A673 (cell line): ENCODE measurements around the gene KANSL1L. TPM values are rescaled to one million over a fixed set of nuclear protein-coding genes. Genes with fewer than 3 reads are reported as not detected.

Experiments used
- BruUV-seq: library from RNA; stranded (reverse); fragments of 400-500 nt; replicated peaks from 2 replicates; lab custom pipeline; 2021; lab: Mats Ljungman, UMichigan
- CTCF ChIA-PET: fragments of 300-600 bp; sonication (Branson Sonifier 250); formaldehyde crosslinking; loops from one replicate; lab custom pipeline; 2022; ENCODE audit warnings: antibody characterized with exemption; lab: Charles Lee
- POLR2A ChIA-PET: fragments of 300-600 bp; sonication (Branson Sonifier 250); formaldehyde crosslinking; loops from one replicate; lab custom pipeline; 2022; ENCODE audit warnings: antibody characterized with exemption; ENCODE audit not compliant: low non-redundant PET; lab: Charles Lee
- DNase-seq: peaks from one replicate; pipeline ENCODE4 v3.0.0-alpha.2; 2015; ENCODE audit warnings: low spot score
- H3K27ac ChIP-seq: fragments of 200-600 bp; sonication (generic); 2 replicates; pipeline ENCODE4 v1.5.1; 2016; ENCODE audit warnings: mixed run types, low read depth, mild to moderate bottlenecking, mixed read lengths, antibody characterized with exemption, low read length; ENCODE audit not compliant: poor library complexity, severe bottlenecking
- H3K27me3 ChIP-seq: fragments of 200-600 bp; sonication (generic); replicated peaks from 2 replicates; pipeline ENCODE4 v1.6.1; 2017; ENCODE audit warnings: mixed run types, low read depth, mild to moderate bottlenecking, mixed read lengths, antibody characterized with exemption, low read length; ENCODE audit not compliant: insufficient read depth, poor library complexity
- H3K36me3 ChIP-seq: fragments of 200-600 bp; sonication (generic); 2 replicates; pipeline ENCODE4 v1.6.1; 2016; ENCODE audit warnings: mixed run types, mild to moderate bottlenecking, mixed read lengths, antibody characterized with exemption, low read length; ENCODE audit not compliant: insufficient read depth, poor library complexity, severe bottlenecking
- H3K4me1 ChIP-seq: fragments of 200-600 bp; sonication (generic); 2 replicates; pipeline ENCODE4 v1.6.1; 2017; ENCODE audit warnings: mixed run types, mild to moderate bottlenecking, mixed read lengths, antibody characterized with exemption, low read length; ENCODE audit not compliant: insufficient read depth, poor library complexity, severe bottlenecking
- H3K4me3 ChIP-seq: fragments of 200-600 bp; sonication (generic); 2 replicates; pipeline ENCODE4 v1.5.1; 2016; ENCODE audit warnings: low read depth, mixed run types, mild to moderate bottlenecking, mixed read lengths, low read length; ENCODE audit not compliant: poor library complexity, severe bottlenecking
- H3K9me3 ChIP-seq: fragments of 200-600 bp; sonication (generic); 2 replicates; pipeline ENCODE4 v1.6.1; 2016; ENCODE audit warnings: mixed run types, low read depth, mild to moderate bottlenecking, mixed read lengths, antibody characterized with exemption, low read length; ENCODE audit not compliant: poor library complexity, severe bottlenecking
- CTCF ChIP-seq: fragments of 300-800, 200-600 bp; sonication (generic); conservative IDR thresholded peaks from 2 replicates; pipeline ENCODE4 v1.5.1; 2017; ENCODE audit warnings: low read depth, mild to moderate bottlenecking, antibody characterized with exemption, low read length, moderate library complexity, mixed read lengths
- EZH2 ChIP-seq: fragments of 200-600 bp; sonication (generic); IDR thresholded peaks from 2 replicates; pipeline ENCODE4 v1.6.1; 2017; ENCODE audit warnings: borderline replicate concordance, low read depth, mild to moderate bottlenecking, mixed read lengths, antibody characterized with exemption, low read length; ENCODE audit not compliant: poor library complexity, severe bottlenecking
- intact Hi-C: fragments of 100-400 bp; cut with micrococcal nuclease; formaldehyde crosslinking; loops from one replicate; pipeline ENCODE4 v1.10.0; 2022; ENCODE audit not compliant: unreplicated experiment
- total RNA-seq: library from RNA; stranded (reverse); gene quantifications from 2 replicates; pipeline ENCODE4 v1.2.3, GENCODE V29; 2021

KANSL1L gene
- total RNA-seq, 1 experiment from 2014 or later = 17.7 TPM

- Histone ChIP-seq H3K4me3 (no peak overlapping the region), H3K27ac (no peak overlapping the region), H3K4me1 (peaks cover 12% of the 10 kb centered on the region), H3K9me3 (no peaks in the 10 kb centered on the region), H3K36me3 (peaks cover 15% of the 10 kb centered on the region), H3K27me3 (no peaks in the 10 kb centered on the region)
- intact Hi-C loops = no loop called here
- no peak for TF ChIP-seq EZH2
- TF ChIP-seq CTCF = no peak
- POLR2A ChIA-PET = no interaction called here
- CTCF ChIA-PET = no interaction called here
- no peak for DNase-seq
- no TSS peak for BruUV-seq
Measured at GRCh38 chr2:210004881-210005280, 166.3 kb downstream of the KANSL1L start.

- no peaks in the 10 kb centered on the region for H3K27me3 ChIP-seq
- ChIA-PET POLR2A (no interaction called here), CTCF (no interaction called here)
- BruUV-seq = no TSS peak
- peaks cover 12% of the 10 kb centered on the region for H3K4me1 ChIP-seq
- peaks cover 15% of the 10 kb centered on the region for H3K36me3 ChIP-seq
- TF ChIP-seq EZH2 (no peak), CTCF (no peak)
- peak overlapping the region; percentile 94 for H3K4me3 ChIP-seq
- intact Hi-C loops = no loop called here
- no peak for DNase-seq
- no peaks in the 10 kb centered on the region for H3K9me3 ChIP-seq
- peak overlapping the region; percentile 62 for H3K27ac ChIP-seq
Measured at GRCh38 chr2:210003359-210003758, 167.8 kb downstream of the KANSL1L start.

- Histone ChIP-seq H3K36me3 (peaks cover 13% of the 10 kb centered on the region), H3K27me3 (no peaks in the 10 kb centered on the region), H3K9me3 (no peaks in the 10 kb centered on the region), H3K4me3 (peak within 1 kb of the TSS; percentile 94), H3K4me1 (peaks cover 12% of the 10 kb centered on the region), H3K27ac (peak within 1 kb of the TSS; percentile 62)
- ChIA-PET POLR2A (no interaction called here), CTCF (no interaction called here)
- TF ChIP-seq EZH2 (no peak), CTCF (no peak)
- DNase-seq = peak; percentile 97
- BruUV-seq = no TSS peak
- intact Hi-C loops = no loop called here
Measured at GRCh38 chr2:210002158-210003157, 168.8 kb downstream of the KANSL1L start, which contains the start of gene RPE. TSS of gene RPE (plus strand) at chr2:210002638. CDS start at chr2:210002662, 24 bp downstream.
